Kidney capillary endothelial cell (primary cell): Measurements from ENCODE around the gene LYSMD2.

Experiments
- DNase-seq: peaks from one replicate; pipeline ENCODE4 v3.0.0-alpha.2; 2018; ENCODE audit warnings: low spot score

The LYSMD2 gene

DNA sequence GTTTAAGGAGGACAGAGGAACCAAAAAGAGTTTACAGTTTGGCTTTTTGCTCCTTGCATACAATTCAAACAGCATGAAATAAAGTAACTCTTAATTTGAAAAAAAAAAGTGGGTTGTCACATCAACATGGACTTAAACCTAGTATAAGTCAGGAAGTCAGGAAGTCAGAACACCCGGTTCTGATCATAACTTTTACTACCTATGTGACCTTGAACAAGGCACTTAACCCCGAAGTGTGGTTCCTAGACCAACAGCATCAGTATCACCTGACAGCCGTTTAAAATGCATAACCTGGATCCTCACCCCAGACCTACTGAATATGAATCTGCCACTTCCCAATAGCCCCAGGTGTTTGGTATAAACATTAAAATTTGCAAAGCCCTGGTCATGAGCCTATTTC lies 18.7 kb downstream of the LYSMD2 start:
- no peak for DNase-seq

GRCh38 chr15:51718219-51718618 lies 19.2 kb downstream of the LYSMD2 start:
- no peak for DNase-seq

- no peak for DNase-seq
These were observed 22.5 kb downstream of the LYSMD2 start for GRCh38 chr15:51714911-51715310.

GRCh38 chr15:51714162-51714561 lies 23.3 kb downstream of the LYSMD2 start:
- DNase-seq, result no peak

- DNase-seq, result no peak
These were observed 28.4 kb downstream of the LYSMD2 start for GRCh38 chr15:51709031-51709430.

GRCh38 chr15:51708013-51708412 lies 29.4 kb downstream of the LYSMD2 start:
- DNase-seq, result no peak

DNA sequence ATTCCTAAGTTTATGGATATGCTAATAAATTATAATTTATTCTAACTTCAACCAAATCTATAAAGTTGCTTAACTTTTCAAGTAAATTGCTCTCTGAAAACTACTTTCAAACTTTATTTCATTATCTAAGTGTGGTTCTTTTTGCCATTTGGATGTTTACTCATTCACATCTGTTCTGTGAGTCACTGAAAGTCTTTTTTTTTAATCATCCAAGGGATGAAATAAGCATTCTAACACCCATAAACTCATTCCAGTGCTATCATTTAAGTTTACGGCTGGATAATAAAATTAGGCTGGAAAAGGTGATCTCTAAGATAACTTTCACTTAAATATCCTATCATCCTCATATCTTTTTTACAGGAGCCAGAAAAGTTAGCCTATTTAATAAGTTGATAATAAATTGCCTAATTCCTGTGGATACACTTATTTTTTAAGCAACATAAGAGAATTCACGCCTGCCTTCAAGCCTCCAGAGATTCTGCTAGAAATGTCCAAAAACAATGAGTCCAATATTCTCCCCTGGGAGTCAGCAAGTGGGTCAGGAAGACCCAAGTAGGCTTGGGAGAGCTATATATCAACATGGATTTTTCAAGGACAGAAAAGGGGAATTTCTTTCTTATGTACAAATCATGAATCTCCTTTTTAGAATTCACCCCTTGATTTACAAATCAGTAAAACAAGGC lies 30.4 kb downstream of the LYSMD2 start:
- DNase-seq, result no peak

GRCh38 chr15:51706291-51706690 lies 31.2 kb downstream of the LYSMD2 start:
- no peak for DNase-seq

DNA sequence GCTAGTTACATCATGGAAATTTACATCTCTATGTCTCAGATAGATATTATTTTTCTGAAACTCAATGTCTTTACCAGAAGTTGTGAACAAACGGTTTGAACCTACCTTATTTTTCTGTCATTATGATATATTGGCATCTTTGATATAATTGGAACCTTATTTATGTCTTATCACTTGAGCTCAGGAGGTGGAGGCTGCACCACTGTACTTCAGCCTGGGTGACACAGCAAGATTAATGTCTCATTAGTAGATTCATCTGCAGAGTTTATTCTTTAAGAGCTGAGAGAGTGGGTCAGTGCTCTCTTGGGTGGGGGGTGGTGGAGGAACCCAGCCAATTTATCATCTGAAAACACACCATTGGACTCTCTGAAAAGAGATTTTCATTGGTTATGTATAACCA lies 34.7 kb downstream of the LYSMD2 start:
- no peak for DNase-seq

DNA sequence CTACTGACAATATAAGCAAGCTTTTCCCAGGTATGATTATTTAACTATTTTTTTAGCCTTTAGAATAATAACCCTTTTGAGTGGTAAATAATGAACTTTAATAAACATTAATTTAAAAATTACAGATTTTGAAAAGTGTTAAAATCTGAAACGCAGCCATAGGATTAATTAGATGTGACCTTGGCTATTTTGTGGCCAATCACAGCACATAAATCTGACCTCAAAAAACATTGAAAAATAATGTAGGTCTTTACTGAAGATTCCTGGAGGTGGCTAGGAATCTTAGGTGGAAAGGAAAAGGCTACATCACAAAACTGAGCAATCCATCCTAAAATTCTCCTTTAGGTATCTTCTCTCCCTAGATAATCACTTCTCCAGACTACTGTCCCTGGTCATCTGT lies 38.1 kb downstream of the LYSMD2 start:
- DNase-seq, result no peak

GRCh38 chr15:51697163-51697562 lies 40.3 kb downstream of the LYSMD2 start:
- no peak for DNase-seq

GRCh38 chr15:51696566-51696965 lies 40.9 kb downstream of the LYSMD2 start:
- DNase-seq, result no peak

GRCh38 chr15:51692154-51692553 lies 45.3 kb downstream of the LYSMD2 start:
- DNase-seq, result no peak

GRCh38 chr15:51688863-51689262 lies 48.6 kb downstream of the LYSMD2 start:
- no peak for DNase-seq

- no peak for DNase-seq
These were observed 49.9 kb downstream of the LYSMD2 start for GRCh38 chr15:51687565-51687964.

DNA sequence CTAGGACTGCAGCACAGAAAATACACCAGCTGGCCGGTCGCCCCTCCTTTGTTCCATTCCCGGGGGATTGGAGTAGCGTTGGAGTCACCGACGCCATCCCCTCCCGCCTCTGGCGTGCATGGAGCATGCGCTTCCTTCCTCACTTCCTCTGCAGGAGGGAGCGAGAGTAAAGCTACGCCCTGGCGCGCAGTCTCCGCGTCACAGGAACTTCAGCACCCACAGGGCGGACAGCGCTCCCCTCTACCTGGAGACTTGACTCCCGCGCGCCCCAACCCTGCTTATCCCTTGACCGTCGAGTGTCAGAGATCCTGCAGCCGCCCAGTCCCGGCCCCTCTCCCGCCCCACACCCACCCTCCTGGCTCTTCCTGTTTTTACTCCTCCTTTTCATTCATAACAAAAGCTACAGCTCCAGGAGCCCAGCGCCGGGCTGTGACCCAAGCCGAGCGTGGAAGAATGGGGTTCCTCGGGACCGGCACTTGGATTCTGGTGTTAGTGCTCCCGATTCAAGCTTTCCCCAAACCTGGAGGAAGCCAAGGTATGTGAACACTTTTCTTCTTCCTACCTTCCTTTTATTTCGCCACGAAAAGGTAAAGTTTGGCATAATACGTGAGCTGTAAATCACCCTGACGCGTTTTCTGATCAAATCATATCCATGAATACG lies 56.0 kb downstream of the LYSMD2 start, which contains the start of gene SCG3:
TSS of gene SCG3 (plus strand) at position 201 of the 661 bp plus-strand sequence. CDS start at position 454, 253 bp downstream.
- peak; percentile 58 for DNase-seq

- DNase-seq, result no peak
These were observed 57.1 kb downstream of the LYSMD2 start for GRCh38 chr15:51680321-51680720.

GRCh38 chr15:51678096-51678495 lies 59.4 kb downstream of the LYSMD2 start:
- DNase-seq, result no peak

DNA sequence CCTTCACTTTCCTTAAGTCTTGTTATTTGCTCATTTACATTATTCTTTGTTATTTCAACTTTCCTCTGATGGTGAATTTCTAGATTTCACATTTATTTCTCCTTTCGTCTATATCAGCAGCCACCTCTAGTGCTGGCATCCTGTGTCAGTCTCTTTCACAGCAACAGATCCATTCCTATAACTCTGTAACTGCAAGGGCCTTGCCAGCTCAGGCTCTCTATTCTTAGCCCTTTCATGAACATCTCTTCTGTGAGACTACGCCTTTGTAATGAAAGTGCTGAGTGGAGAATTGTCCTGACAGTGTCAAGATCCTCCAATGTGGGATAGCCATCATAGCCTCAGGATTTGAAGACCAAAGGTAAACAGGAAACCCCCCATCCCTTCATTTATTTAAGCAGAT lies 60.0 kb downstream of the LYSMD2 start:
- no peak for DNase-seq

DNA sequence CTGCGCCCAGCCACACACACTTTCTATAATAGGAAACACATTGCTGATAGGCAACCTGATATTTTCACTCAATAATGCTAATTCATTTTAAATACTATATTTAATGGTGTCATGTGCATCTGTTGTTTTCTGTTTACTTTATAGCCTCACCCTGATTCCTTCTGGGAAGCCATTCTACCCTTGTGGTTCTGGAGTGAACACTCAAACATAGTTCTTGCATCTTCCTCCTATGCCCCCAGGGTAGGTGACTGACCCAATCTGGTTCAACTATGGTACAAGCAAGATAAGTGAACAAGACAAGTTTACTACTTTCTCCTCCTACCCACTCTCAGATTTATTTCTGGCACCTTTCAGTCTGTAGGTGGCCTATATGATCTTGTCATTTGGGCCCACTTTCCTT lies 60.4 kb downstream of the LYSMD2 start:
- DNase-seq, result no peak

- no peak for DNase-seq
These were observed 62.2 kb downstream of the LYSMD2 start for GRCh38 chr15:51675234-51675633.
